OCI-LY1 (cell line): ENCODE data around the gene YY1AP1.
A peak's percentile ranks its signal among the peaks of the same experiment; 100 is the strongest.
"Not testable (repeated sequence)": the region's sequence is repeated elsewhere in the genome, so short reads cannot be mapped to it uniquely, and the experiment has no call there.

Source experiments
- H2AFZ ChIP-seq: fragments of 200-600 bp; sonication (generic), shearing (Covaris generic); 2 replicates; pipeline ENCODE4 v1.6.0; 2014; ENCODE audit warnings: antibody characterized with exemption, mild to moderate bottlenecking, low read length
- H3F3A ChIP-seq: fragments of 200-600 bp; sonication (generic), shearing (Covaris generic); 2 replicates; pipeline ENCODE4 v1.6.0; 2014; ENCODE audit warnings: mild to moderate bottlenecking, antibody characterized with exemption, low read length, moderate library complexity; ENCODE audit not compliant: insufficient read depth
- H3K27ac ChIP-seq: fragments of 200-600 bp; sonication (generic); 2 replicates; pipeline ENCODE4 v1.5.1; 2014; ENCODE audit warnings: low read length, mixed run types, mild to moderate bottlenecking, low read depth; ENCODE audit not compliant: poor library complexity, severe bottlenecking
- H3K27me3 ChIP-seq: fragments of 200-600 bp; sonication (generic); 2 replicates; pipeline ENCODE4 v1.6.0; 2014; ENCODE audit warnings: antibody characterized with exemption, mild to moderate bottlenecking, low read length, moderate library complexity; ENCODE audit not compliant: insufficient read depth
- H3K36me3 ChIP-seq: fragments of 200-600 bp; sonication (generic); 2 replicates; pipeline ENCODE4 v1.6.1; 2014; ENCODE audit warnings: mild to moderate bottlenecking, antibody characterized with exemption, low read length, moderate library complexity, mixed read lengths; ENCODE audit not compliant: insufficient read depth
- H3K4me1 ChIP-seq: fragments of 200-600 bp; sonication (generic); 2 replicates; pipeline ENCODE4 v1.5.1; 2014; ENCODE audit warnings: mild to moderate bottlenecking, low read length, moderate library complexity; ENCODE audit not compliant: insufficient read depth, severe bottlenecking
- H3K4me2 ChIP-seq: fragments of 200-600 bp; sonication (generic), shearing (Covaris generic); 2 replicates; pipeline ENCODE4 v1.6.1; 2014; ENCODE audit warnings: low read length
- H3K4me3 ChIP-seq: fragments of 200-600 bp; sonication (generic); 2 replicates; pipeline ENCODE4 v1.5.1; 2014; ENCODE audit warnings: low read length, low read depth, mild to moderate bottlenecking, mixed read lengths; ENCODE audit not compliant: poor library complexity, severe bottlenecking
- H3K79me2 ChIP-seq: fragments of 200-600 bp; shearing (Covaris generic); 2 replicates; pipeline ENCODE4 v1.6.1; 2016; ENCODE audit warnings: mixed run types, low read length, mixed read lengths; ENCODE audit not compliant: insufficient read depth
- H3K9ac ChIP-seq: fragments of 200-600 bp; sonication (generic), shearing (Covaris generic); 2 replicates; pipeline ENCODE4 v1.6.1; 2014; ENCODE audit warnings: mild to moderate bottlenecking, low read length, mixed read lengths
- H3K9me2 ChIP-seq: fragments of 200-600 bp; sonication (generic), shearing (Covaris generic); 2 replicates; pipeline ENCODE4 v1.6.1; 2014; ENCODE audit warnings: low read depth, mild to moderate bottlenecking, low read length, mixed read lengths
- H3K9me3 ChIP-seq: fragments of 200-600 bp; shearing (Covaris generic); 2 replicates; pipeline ENCODE4 v1.6.1; 2014; ENCODE audit warnings: low read length, mixed read lengths
- H4K20me1 ChIP-seq: fragments of 200-600 bp; sonication (generic), shearing (Covaris generic); 2 replicates; pipeline ENCODE4 v1.6.0; 2016; ENCODE audit warnings: mild to moderate bottlenecking, low read length; ENCODE audit not compliant: insufficient read depth
- EZH2 ChIP-seq: fragments of 200-600 bp; sonication (generic), shearing (Covaris generic); IDR thresholded peaks from 2 replicates; pipeline ENCODE4 v1.8.0; 2017; ENCODE audit warnings: borderline replicate concordance, mixed run types, mild to moderate bottlenecking, antibody characterized with exemption, low read length, moderate library complexity, mixed read lengths
- TF ChIP-seq, protein P1 (sequence below): fragments of 200-600 bp; sonication (generic), shearing (Covaris generic); IDR thresholded peaks from 2 replicates; pipeline ENCODE4 v1.5.1; 2017; ENCODE audit warnings: mild to moderate bottlenecking, antibody characterized with exemption, low read length, moderate library complexity, mixed read lengths

YY1AP1 gene

GRCh38 chr1:155622191-155622590 lies 66.4 kb downstream of the YY1AP1 start:
- Histone ChIP-seq H3K79me2 (no peaks in the 10 kb centered on the region), H3K27ac (no peak overlapping the region), H3K9ac (no peak overlapping the region), H3F3A (no peaks in the 10 kb centered on the region), H3K4me3 (no peak overlapping the region), H4K20me1 (no peaks in the 10 kb centered on the region), H3K4me1 (no peaks in the 10 kb centered on the region), H3K27me3 (no peaks in the 10 kb centered on the region; the same call in 1 of the 2 replicates), H3K4me2 (no peak overlapping the region), H2AFZ (no peak overlapping the region), H3K9me2 (no peaks in the 10 kb centered on the region), H3K36me3 (no peaks in the 10 kb centered on the region; the same call in 1 of the 2 replicates), H3K9me3 (0 out of 2 replicates have a peak, but pooled peaks cover 3% of the 10 kb centered on the region)
- TF ChIP-seq, protein P1, sequence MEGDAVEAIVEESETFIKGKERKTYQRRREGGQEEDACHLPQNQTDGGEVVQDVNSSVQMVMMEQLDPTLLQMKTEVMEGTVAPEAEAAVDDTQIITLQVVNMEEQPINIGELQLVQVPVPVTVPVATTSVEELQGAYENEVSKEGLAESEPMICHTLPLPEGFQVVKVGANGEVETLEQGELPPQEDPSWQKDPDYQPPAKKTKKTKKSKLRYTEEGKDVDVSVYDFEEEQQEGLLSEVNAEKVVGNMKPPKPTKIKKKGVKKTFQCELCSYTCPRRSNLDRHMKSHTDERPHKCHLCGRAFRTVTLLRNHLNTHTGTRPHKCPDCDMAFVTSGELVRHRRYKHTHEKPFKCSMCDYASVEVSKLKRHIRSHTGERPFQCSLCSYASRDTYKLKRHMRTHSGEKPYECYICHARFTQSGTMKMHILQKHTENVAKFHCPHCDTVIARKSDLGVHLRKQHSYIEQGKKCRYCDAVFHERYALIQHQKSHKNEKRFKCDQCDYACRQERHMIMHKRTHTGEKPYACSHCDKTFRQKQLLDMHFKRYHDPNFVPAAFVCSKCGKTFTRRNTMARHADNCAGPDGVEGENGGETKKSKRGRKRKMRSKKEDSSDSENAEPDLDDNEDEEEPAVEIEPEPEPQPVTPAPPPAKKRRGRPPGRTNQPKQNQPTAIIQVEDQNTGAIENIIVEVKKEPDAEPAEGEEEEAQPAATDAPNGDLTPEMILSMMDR: no peak
- no peak for TF ChIP-seq EZH2

GRCh38 chr1:155613226-155613625 lies 75.3 kb downstream of the YY1AP1 start:
- H3K36me3 ChIP-seq: peaks cover 14% of the 10 kb centered on the region; the same call in 1 of the 2 replicates
- not testable (repeated sequence) for H3K9me2 ChIP-seq, H4K20me1 ChIP-seq, H2AFZ ChIP-seq, H3K79me2 ChIP-seq, H3K4me2 ChIP-seq, H3F3A ChIP-seq, H3K27me3 ChIP-seq, H3K27ac ChIP-seq, H3K9ac ChIP-seq, H3K4me1 ChIP-seq, H3K9me3 ChIP-seq, H3K4me3 ChIP-seq

DNA sequence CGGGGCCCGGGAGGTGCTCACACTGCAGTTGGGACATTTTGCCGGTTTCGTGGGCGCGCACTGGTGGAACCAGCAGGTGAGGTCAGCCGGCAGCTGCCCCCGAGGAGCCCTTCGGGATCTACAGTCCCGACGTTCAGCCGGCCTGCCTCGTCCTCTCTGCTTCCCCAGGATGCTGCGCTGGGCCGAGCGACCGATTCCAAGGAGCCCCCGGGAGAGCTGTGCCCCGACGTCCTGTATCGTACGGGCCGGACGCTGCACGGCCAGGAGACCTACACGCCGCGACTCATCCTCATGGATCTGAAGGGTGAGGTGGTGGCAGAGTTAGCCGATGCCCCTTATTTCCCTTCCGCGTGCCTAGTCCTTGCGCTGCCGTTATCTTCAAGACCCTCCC lies 78.3 kb downstream of the YY1AP1 start:
- H3K4me3 ChIP-seq: peak overlapping the region; percentile 79
- H3K9me3 ChIP-seq, H3K4me1 ChIP-seq, H3K79me2 ChIP-seq, H2AFZ ChIP-seq, H4K20me1 ChIP-seq, H3K27me3 ChIP-seq, H3K9me2 ChIP-seq, H3K9ac ChIP-seq, H3F3A ChIP-seq, H3K27ac ChIP-seq: not testable (repeated sequence)
- H3K4me2 ChIP-seq: peak overlapping the region; percentile 89; the same call in 1 of the 2 replicates
- H3K36me3 ChIP-seq: peaks cover 14% of the 10 kb centered on the region; the same call in 1 of the 2 replicates

DNA sequence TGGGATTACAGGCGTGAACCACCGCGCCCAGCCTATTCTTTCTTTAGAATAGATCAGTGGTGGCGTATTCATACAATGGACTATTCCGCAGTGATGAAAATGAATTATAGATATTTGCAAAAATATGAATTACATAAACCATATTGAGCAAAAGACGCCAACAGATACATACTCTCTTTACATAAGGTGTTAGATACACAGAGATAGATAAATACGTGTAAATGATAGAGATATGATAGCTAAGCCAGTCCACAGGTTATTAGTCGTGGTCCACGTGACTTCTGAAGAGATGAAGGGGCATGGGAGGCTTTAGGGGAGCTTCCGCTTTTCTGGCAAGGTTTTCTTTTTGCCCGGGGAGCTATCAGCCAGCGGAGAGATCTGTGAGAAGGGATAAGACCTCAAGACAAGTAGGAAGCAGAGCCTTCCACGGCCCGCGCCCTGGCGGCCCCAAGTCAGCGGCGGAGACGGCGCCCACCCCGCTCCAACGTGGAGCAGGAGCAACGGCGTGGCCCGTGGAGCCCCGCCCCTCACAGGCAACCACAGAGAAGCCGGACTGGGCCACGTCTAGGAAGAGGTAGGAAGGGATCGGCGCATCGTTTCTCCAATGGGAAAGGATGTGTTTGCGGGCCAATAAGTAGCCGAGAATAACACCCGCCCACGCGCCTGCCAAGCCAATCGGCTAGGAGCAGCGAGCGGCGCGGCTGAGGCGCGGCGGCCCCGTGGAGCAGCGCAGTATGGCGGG lies 78.9 kb downstream of the YY1AP1 start, which contains the start of gene MSTO1:
Gene MSTO1 (plus strand): TSS at position 704 of the 742 bp plus-strand sequence. CDS start 31 bp downstream, at position 735.
- no peaks in the 10 kb centered on the region for H4K20me1 ChIP-seq
- peak within 1 kb of the TSS; percentile 89 for H3K4me2 ChIP-seq
- peak within 1 kb of the TSS; percentile 80 for H2AFZ ChIP-seq
- TF ChIP-seq, protein P1: no peak
- no peak for TF ChIP-seq EZH2
- no peaks in the 10 kb centered on the region for H3K79me2 ChIP-seq
- H3K36me3 ChIP-seq: peaks cover 14% of the 10 kb centered on the region; the same call in 1 of the 2 replicates
- no peaks in the 10 kb centered on the region for H3F3A ChIP-seq
- peak within 1 kb of the TSS; percentile 72 for H3K9ac ChIP-seq
- no peaks in the 10 kb centered on the region for H3K27me3 ChIP-seq
- H3K4me3 ChIP-seq: peak within 1 kb of the TSS; percentile 79
- no peaks in the 10 kb centered on the region for H3K9me2 ChIP-seq
- H3K9me3 ChIP-seq: no peaks in the 10 kb centered on the region
- H3K4me1 ChIP-seq: no peaks in the 10 kb centered on the region
- H3K27ac ChIP-seq: peak within 1 kb of the TSS; percentile 65
